Measurements from ENCODE around the gene FGF18.
"Not testable (repeated sequence)": the region's sequence is repeated elsewhere in the genome, so short reads cannot be mapped to it uniquely, and the experiment has no call there.

The FGF18 gene

DNA sequence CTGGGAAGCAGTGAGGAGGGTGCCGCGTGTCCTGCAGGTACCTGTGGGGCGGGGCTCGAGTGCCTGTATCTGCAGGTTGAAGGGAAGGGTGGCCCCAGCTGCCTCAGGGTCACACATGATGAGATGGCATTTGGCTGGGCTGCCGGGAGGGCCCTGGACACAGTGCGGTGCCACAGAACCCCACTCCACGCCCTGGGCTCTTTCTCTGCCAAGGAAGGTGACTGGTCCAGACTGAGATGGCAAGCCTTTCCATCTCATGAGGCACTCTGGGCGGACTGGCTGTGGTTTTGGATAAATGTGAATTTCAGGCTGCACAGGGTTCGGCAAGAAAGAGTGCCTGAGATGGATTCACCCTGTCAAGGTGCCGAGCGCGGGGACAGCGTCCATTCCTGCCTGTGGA is 69.4 kb downstream of the FGF18 start:
- TF ChIP-seq, protein P1, sequence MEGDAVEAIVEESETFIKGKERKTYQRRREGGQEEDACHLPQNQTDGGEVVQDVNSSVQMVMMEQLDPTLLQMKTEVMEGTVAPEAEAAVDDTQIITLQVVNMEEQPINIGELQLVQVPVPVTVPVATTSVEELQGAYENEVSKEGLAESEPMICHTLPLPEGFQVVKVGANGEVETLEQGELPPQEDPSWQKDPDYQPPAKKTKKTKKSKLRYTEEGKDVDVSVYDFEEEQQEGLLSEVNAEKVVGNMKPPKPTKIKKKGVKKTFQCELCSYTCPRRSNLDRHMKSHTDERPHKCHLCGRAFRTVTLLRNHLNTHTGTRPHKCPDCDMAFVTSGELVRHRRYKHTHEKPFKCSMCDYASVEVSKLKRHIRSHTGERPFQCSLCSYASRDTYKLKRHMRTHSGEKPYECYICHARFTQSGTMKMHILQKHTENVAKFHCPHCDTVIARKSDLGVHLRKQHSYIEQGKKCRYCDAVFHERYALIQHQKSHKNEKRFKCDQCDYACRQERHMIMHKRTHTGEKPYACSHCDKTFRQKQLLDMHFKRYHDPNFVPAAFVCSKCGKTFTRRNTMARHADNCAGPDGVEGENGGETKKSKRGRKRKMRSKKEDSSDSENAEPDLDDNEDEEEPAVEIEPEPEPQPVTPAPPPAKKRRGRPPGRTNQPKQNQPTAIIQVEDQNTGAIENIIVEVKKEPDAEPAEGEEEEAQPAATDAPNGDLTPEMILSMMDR (conservative IDR thresholded peaks at IDR 0.05): no peak
- H3K27ac ChIP-seq: no peak overlapping the region

DNA sequence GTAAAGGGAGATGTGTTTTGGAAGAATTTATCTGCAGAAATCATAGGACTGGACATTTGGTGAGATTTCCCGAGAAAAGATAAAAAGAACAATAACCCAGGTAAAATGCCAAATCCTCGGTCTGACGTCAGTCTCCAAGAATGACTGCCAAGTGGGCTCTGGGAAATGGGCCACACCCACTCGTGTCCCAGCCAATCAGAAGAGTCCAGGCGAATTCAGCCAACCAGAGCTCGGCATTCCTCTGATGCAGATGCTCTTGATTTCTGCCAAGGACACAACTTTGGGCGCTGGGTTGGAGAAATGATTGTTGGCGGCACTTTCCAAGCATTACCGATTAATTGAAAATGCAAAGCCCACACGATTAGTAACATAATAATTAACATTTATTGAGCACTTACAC is 73.3 kb downstream of the FGF18 start:
- H3K27ac ChIP-seq: no peak overlapping the region
- TF ChIP-seq, protein P1 (conservative IDR thresholded peaks at IDR 0.05): no peak

DNA sequence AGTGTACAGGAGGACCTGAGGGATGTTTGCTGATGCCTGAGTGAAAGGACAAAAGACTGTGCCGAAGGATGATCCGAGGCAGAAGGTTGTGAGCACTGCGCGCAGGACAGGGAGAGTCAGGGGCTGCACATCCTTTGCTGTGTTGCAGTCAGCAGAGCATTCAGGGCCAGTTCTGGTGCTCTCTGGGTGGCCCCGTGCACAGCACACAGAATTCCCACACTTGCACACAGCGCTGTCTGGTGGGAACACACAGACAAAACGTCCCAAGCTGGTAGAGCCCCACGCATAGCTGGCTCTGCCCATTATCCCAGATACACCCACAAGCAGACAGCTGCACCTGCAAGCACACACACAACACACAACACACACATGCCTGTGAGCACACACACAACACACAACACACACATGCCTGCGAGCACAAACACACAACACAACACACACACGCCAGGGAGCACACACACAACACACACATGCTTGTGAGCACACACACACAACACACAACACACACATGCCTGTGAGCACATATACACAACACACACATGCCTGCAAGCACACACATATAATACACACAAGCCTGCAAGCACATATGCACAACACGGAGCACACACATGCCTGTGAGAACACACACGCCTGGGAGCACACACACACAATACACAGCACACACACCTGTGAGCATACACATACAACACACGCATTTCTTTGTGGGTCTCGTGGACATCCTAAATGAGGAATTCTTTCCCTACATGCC is 74.4 kb downstream of the FGF18 start:
- H3K27ac ChIP-seq: no peak overlapping the region
- TF ChIP-seq, protein P1 (conservative IDR thresholded peaks at IDR 0.05): no peak

DNA sequence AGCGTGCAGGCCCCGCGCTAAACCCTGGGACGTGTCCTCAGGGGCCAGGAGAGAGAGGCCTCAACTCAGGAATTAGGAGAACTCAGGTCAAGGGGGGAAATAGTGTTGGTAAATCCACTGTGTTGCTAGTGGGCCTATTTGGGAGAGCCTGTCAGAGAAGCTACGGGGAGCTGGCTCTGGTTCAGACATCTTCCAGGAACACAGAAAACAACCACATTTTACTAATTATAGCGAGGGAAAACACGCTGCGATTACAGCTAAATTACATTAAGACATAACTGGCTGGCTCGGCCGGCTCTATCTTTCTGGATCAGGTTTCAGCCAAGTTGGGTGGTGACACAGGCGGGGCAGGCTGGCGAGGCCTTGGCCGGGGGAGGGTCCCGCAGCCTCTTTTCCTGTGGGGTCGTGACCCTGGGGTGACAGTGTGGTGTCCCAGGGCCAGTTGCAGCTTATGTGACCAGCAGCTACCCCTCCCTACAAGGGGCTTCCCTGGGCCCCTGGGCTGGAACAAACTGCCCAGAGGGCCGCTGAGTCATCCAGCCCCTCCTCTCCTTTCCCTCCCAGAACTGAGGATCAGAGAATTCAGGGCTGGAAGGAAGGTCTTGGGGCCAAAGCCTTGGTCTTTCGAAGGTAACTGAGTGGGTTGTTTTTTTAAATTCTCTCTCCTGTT is 75.1 kb downstream of the FGF18 start:
- TF ChIP-seq, protein P1 (conservative IDR thresholded peaks at IDR 0.05): no peak
- no peak overlapping the region for H3K27ac ChIP-seq

DNA sequence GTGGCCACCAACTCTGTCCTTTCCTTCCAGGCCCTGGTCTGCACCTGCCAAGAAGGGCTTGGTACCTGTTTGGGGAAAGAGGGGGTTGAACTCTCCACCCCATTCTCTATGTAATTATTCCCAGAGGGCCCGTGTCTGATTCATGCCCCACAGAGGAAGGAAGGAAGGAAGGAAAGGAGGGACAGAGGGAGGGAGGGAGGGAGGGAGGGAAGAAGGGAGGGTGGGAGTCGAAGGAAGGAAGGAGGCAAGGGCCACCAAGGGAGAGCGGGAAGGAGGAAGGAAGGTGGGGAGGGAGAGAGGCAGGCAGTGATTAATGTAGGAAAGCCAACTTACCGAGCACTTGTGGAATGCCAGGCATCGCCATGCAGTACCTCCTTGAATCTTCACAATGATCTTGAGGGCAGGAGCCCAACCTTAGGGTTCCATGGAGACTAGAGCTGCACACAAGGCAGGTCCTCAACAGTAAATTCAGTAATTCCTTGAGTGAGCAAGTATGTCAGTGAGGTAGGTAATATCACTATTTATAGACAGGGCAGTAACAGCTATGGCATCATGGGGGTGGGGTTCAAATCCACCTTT is 75.8 kb downstream of the FGF18 start:
- TF ChIP-seq, protein P1 (conservative IDR thresholded peaks at IDR 0.05): no peak
- no peak overlapping the region for H3K27ac ChIP-seq

DNA sequence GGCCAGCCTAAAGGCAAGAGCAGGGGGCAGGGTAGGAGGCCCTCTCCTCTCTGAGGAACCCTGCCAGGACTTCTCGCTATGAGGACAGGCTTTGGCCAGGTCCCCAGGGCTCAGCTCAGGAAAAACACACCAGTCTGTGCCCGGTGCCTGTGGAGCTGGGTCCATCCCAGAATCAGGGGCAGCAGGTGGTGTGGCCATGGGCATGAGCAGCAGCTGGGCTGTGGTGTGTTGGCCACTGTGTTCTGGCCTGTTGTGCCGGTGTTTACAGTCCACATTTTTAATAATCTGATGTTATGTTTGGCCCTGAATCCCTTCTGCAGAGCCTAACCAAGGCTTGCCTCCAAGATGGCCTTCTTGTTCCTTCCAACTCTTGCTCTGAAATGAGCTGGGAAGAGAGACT is 77.0 kb downstream of the FGF18 start:
- TF ChIP-seq, protein P1 (conservative IDR thresholded peaks at IDR 0.05): no peak
- H3K27ac ChIP-seq: no peak overlapping the region

DNA sequence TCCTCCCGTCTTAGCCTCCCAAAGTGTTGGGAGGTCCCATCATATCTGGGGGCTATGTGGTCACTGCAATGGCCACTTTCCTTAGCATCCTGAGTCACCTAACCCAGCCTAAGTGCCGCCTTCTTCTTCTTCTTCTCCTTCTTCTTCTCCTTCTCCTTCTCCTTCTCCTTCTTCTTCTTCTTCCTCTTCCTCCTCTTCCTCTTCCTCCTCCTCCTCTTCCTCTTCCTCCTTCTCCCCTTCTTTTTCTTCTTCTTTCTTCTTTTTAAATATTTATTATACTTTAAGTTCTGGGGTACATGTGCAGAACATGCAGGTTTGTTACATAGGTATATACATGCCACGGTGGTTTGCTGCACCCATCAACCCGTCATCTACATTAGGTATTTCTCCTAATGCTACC is 78.0 kb downstream of the FGF18 start:
- not testable (repeated sequence) for H3K27ac ChIP-seq

DNA sequence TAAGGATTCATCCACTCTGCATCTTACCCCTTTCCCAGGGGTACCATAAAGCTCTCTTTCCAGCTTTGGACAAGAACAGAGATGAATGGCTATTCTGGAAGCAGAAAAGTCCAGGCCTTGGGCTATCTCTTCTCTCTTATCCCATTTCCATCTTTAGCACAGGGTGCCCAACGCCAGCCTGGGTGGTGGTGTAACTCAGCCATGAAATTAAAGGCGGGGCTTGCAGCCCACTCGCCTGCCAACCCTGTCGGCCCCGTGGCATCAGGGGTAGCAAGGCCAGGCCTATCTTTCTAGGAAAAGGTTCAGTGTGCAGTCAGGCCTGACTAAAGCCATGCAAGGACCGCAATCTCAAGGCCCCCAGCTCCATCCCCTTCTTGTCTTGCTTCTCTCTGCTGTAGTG is 78.7 kb downstream of the FGF18 start:
- TF ChIP-seq, protein P1 (conservative IDR thresholded peaks at IDR 0.05): no peak
- H3K27ac ChIP-seq: no peak overlapping the region

Data from VCaP (cell line).